Upper lobe of right lung (tissue), 1 donor: Measurements from ENCODE around the gene INPP5B. TPM values are rescaled to one million over a fixed set of nuclear protein-coding genes. Genes with fewer than 3 reads are reported as not detected.

Experiments used
- ATAC-seq: fragments of 200-7000 bp; cut with Tn5 transposase; one replicate; pipeline ENCODE4 v1.9.1; 2020; ENCODE audit warnings: mild to moderate bottlenecking, moderate library complexity
- DNase-seq: peaks from one replicate; pipeline ENCODE4 v3.0.0-alpha.2; 2020
- H3K27ac ChIP-seq: fragments of 200-600 bp; one replicate; pipeline ENCODE4 v1.8.0; 2022
- H3K27me3 ChIP-seq: fragments of 200-600 bp; one replicate; pipeline ENCODE4 v1.8.0; 2022; ENCODE audit warnings: mild to moderate bottlenecking
- H3K36me3 ChIP-seq: fragments of 200-600 bp; one replicate; pipeline ENCODE4 v1.8.0; 2022
- H3K4me1 ChIP-seq: fragments of 200-600 bp; one replicate; pipeline ENCODE4 v1.8.0; 2022
- H3K4me3 ChIP-seq: fragments of 200-600 bp; one replicate; pipeline ENCODE4 v1.8.0; 2022; ENCODE audit warnings: mild to moderate bottlenecking
- H3K9me3 ChIP-seq: fragments of 200-600 bp; one replicate; pipeline ENCODE4 v1.8.0; 2022
- CTCF ChIP-seq: fragments of 200-600 bp; IDR thresholded peaks from one replicate; pipeline ENCODE4 v1.8.0; 2022; ENCODE audit warnings: antibody characterized with exemption
- intact Hi-C: fragments of 100-400 bp; cut with DNase I; formaldehyde crosslinking; loops from one replicate; pipeline ENCODE4 v1.11.0; 2022
- total RNA-seq: library from RNA; stranded (reverse); fragmentation: NEBNext Ultra II Directional; extraction: Animal tissue kit (Norgen Biotek cat#: 25700); gene quantifications from one replicate; pipeline ENCODE4 v1.2.1, GENCODE V29; 2021
- donor health status: DM: no; HTN: yes; CAD: no; lungs with severe emphysema.

The INPP5B gene
- total RNA-seq, 1 donor from 2014 or later, result 44.8 TPM

DNA sequence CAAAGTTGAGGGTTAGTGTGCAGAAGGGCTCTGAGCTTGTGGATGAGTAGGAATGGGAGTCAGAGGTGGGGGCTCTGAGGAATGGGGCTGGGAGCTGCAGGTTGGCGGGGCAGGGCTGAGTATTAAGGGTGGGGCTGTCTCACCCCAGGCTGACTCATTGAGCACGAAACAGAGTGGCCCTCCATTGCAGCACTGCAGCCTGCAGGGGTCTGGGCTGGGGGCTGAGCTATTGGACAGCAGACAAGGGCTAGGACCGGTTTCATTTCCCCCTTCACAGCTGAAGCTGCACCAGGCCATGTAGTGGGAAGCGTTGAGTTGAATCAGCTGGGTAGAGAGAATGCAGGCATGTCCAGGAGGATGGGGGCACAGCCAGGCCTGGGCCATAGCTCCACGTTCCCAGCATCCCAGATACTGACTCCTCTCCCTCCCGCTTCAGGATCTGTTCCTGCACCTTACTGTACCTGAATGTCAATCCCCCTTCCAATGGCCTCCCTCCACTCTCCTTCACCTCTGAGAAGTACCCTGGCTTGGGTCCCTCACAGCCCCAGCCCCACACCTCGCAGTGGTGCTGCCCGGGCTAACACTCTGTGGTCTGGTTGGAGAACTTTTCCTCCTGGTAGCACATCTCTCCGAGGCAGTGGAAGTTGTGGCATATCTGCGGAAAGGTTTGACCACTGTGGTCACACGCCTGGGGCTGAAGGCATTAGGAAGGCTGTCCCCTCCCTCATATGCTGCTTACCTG, 4.4 kb upstream of the INPP5B start:
- Histone ChIP-seq H3K4me3 (no peak overlapping the region), H3K27ac (no peak overlapping the region), H3K27me3 (no peaks in the 10 kb centered on the region), H3K36me3 (peaks cover under 1% of the 10 kb centered on the region), H3K4me1 (peaks cover 7% of the 10 kb centered on the region), H3K9me3 (no peaks in the 10 kb centered on the region)
- intact Hi-C loops, result no loop called here
- ATAC-seq (no peak), DNase-seq (peak; percentile 33)
- TF ChIP-seq CTCF, result no peak

DNA sequence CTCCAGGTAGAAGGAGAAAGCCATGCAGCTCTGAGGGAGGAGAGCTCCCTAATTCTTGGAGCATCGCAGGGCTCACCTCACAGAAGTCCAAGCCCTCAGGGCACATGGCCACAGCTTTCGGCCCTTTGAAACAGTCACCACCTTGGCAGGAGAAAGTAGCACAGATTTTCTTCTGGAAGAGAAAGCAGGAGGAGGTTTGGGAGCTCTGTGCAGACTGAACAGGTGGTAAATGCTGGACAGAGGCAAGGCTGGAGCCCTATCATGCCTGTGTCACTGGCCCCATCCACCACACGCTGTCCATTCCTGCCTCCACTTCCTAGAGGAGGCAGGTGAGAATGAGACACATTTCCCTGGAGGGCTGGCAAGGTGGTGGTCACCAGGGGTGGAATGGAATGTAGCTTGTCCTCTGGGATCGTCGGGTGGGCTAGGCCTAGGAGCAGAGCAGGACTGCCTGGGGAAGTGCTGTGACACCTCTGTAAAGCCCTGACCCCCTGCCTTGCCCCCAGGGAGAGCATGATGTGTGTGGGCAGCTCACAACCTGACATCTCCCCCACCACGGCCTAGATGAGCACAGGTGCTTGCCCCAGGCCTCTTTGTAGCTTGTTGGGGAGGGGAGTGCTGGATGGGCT, 2.8 kb upstream of the INPP5B start:
- Histone ChIP-seq H3K36me3 (no peaks in the 10 kb centered on the region), H3K4me3 (no peak overlapping the region), H3K9me3 (no peaks in the 10 kb centered on the region), H3K4me1 (peaks cover 16% of the 10 kb centered on the region), H3K27me3 (no peaks in the 10 kb centered on the region), H3K27ac (no peak overlapping the region)
- ATAC-seq (no peak), DNase-seq (peak; percentile 46)
- intact Hi-C loops, result no loop called here
- no peak for TF ChIP-seq CTCF

- intact Hi-C loops, result no loop called here
Measured at GRCh38 chr1:37948841-37949240, 2.0 kb upstream of the INPP5B start.

DNA sequence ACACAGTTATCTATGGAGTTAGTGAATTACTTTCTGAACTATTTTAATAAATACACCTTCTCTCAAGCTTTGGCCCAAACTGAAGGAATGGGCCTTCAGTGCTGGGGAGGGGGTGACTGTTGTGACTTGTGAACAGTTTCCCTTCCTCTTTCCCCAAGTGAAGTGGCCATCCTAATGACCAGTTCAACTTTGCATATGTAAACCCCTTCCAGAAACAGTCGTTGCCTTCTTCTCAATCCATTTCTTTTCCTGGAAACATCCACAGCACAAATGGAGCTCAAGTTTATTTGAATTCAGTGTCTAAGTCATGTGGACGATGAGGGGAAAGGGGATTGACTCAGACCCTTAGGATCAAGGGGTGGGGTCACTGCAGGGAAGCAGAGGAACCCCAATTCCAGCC, 1.3 kb upstream of the INPP5B start:
- Histone ChIP-seq H3K27me3 (no peaks in the 10 kb centered on the region), H3K27ac (no peak overlapping the region), H3K9me3 (no peaks in the 10 kb centered on the region), H3K4me1 (peaks cover 16% of the 10 kb centered on the region), H3K4me3 (no peak overlapping the region), H3K36me3 (peaks cover 12% of the 10 kb centered on the region)
- ATAC-seq, result no peak
- DNase-seq, result no peak
- intact Hi-C loops, result no loop called here
- TF ChIP-seq CTCF, result no peak

More at GRCh38 chr1:37948841-37949240, 2.0 kb upstream of the INPP5B start:
- TF ChIP-seq CTCF, result no peak
- no peaks in the 10 kb centered on the region for H3K27me3 ChIP-seq
- no peak for ATAC-seq
- no peaks in the 10 kb centered on the region for H3K9me3 ChIP-seq
- peaks cover 6% of the 10 kb centered on the region for H3K36me3 ChIP-seq
- H3K4me1 ChIP-seq, result peaks cover 16% of the 10 kb centered on the region
- H3K4me3 ChIP-seq, result no peak overlapping the region
- no peak overlapping the region for H3K27ac ChIP-seq
- peak; percentile 36 for DNase-seq

GRCh38 chr1:37947364-37947763, 511 bp upstream of the INPP5B start:
- no peaks in the 10 kb centered on the region for H3K27me3 ChIP-seq
- peak overlapping the region; percentile 63 for H3K4me3 ChIP-seq
- peak overlapping the region; percentile 83 for H3K27ac ChIP-seq
- intact Hi-C loops, result no loop called here
- peaks cover 16% of the 10 kb centered on the region for H3K4me1 ChIP-seq
- peak; percentile 34 for DNase-seq
- H3K9me3 ChIP-seq, result no peaks in the 10 kb centered on the region
- ATAC-seq, result no peak
- no peak for TF ChIP-seq CTCF
- peaks cover 17% of the 10 kb centered on the region for H3K36me3 ChIP-seq
